Measurements from ENCODE around the gene IER5L. TPM values are rescaled to one million over a fixed set of nuclear protein-coding genes. Genes with fewer than 3 reads are reported as not detected.
A peak's percentile ranks its signal among the peaks of the same experiment; 100 is the strongest.

IER5L gene
- total and polyA plus RNA-seq, 9 of the 15 experiments (the other 6 are each of a cell fraction or from before 2014, with no cell fraction given), result 0.14 to 11.9 (median 0.52) TPM

DNA sequence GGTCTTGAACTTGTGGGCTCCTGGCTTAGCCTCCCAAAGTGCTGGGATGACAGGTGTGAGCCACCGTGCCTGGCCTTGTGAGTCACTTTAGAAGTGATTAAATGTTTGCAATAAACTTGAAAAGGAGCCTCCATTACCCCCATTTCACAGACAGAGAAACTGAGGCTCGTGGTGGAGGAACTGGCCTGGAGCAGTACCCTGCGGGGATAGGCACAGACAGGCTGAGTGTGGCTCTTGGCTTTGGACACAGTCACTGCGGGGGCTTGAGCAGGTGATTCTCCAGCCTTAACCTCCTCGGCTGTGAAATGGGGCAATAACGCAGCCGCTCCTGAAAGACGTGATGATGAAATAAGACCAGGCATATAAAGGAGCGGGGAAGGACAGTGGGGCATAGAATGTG is 40.9 kb upstream of the IER5L start:
- POLR2A ChIA-PET, result no interaction called here
- in situ Hi-C loops (cut with MboI), result no loop called here
- TF ChIP-seq GTF2F1 (IDR thresholded peaks at IDR 0.05; ENCODE audit: low read depth, low read length) (no peak), ETV1 (tag; conservative IDR thresholded peaks at IDR 0.05; ENCODE audit: low read depth) (no peak), ZNF668 (CRISPR knock-in tag; IDR thresholded peaks at IDR 0.05) (no peak), ATF7 (IDR thresholded peaks at IDR 0.05) (no peak), SNIP1 (IDR thresholded peaks at IDR 0.05; ENCODE audit: low read depth) (no peak), SPI1 (IDR thresholded peaks at IDR 0.05; ENCODE audit: borderline replicate concordance, low read depth, low read length) (no peak), BACH1 (tag; IDR thresholded peaks at IDR 0.05) (no peak), ADNP (tag; IDR thresholded peaks at IDR 0.05) (peak; percentile 90), MAFK (IDR thresholded peaks at IDR 0.05; ENCODE audit: low read length) (no peak), ZC3H4 (CRISPR knock-in tag; IDR thresholded peaks at IDR 0.05; ENCODE audit: borderline replicate concordance) (no peak), SMARCA5 (IDR thresholded peaks at IDR 0.05) (peak; percentile 86), ATF3 (IDR thresholded peaks at IDR 0.05) (peak; percentile 52), ATF3 (CRISPR knock-in tag; conservative IDR thresholded peaks at IDR 0.05) (no peak), ZNF780A (CRISPR knock-in tag; IDR thresholded peaks at IDR 0.05) (no peak), ZSCAN29 (IDR thresholded peaks at IDR 0.05) (no peak), TFAM (CRISPR knock-in tag; conservative IDR thresholded peaks at IDR 0.05) (no peak), MAFF (IDR thresholded peaks at IDR 0.05; ENCODE audit: low read length) (no peak)
- TF ChIP-seq, protein P1, sequence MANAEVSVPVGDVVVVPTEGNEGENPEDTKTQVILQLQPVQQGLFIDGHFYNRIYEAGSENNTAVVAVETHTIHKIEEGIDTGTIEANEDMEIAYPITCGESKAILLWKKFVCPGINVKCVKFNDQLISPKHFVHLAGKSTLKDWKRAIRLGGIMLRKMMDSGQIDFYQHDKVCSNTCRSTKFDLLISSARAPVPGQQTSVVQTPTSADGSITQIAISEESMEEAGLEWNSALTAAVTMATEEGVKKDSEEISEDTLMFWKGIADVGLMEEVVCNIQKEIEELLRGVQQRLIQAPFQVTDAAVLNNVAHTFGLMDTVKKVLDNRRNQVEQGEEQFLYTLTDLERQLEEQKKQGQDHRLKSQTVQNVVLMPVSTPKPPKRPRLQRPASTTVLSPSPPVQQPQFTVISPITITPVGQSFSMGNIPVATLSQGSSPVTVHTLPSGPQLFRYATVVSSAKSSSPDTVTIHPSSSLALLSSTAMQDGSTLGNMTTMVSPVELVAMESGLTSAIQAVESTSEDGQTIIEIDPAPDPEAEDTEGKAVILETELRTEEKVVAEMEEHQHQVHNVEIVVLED (CRISPR knock-in tag; IDR thresholded peaks at IDR 0.05), result no peak
- TF ChIP-seq, protein P2, sequence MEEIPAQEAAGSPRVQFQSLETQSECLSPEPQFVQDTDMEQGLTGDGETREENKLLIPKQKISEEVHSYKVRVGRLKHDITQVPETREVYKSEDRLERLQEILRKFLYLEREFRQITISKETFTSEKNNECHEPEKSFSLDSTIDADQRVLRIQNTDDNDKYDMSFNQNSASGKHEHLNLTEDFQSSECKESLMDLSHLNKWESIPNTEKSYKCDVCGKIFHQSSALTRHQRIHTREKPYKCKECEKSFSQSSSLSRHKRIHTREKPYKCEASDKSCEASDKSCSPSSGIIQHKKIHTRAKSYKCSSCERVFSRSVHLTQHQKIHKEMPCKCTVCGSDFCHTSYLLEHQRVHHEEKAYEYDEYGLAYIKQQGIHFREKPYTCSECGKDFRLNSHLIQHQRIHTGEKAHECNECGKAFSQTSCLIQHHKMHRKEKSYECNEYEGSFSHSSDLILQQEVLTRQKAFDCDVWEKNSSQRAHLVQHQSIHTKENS (CRISPR knock-in tag; IDR thresholded peaks at IDR 0.05), result no peak
- TF ChIP-seq, protein P3, sequence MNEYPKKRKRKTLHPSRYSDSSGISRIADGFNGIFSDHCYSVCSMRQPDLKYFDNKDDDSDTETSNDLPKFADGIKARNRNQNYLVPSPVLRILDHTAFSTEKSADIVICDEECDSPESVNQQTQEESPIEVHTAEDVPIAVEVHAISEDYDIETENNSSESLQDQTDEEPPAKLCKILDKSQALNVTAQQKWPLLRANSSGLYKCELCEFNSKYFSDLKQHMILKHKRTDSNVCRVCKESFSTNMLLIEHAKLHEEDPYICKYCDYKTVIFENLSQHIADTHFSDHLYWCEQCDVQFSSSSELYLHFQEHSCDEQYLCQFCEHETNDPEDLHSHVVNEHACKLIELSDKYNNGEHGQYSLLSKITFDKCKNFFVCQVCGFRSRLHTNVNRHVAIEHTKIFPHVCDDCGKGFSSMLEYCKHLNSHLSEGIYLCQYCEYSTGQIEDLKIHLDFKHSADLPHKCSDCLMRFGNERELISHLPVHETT (CRISPR knock-in tag; conservative IDR thresholded peaks at IDR 0.05 in 1 of 2, IDR thresholded peaks at IDR 0.05 in 1 of 2), result no peak

More for the DNA sequence above, 40.9 kb upstream of the IER5L start:
- H3K79me2 ChIP-seq (ENCODE audit: control insufficient read depth, insufficient read depth, low read length), result no peaks in the 10 kb centered on the region
- no peak overlapping the region for H3K27ac ChIP-seq (ENCODE audit: extremely low read depth, low read depth, low read length)
- H3K4me2 ChIP-seq (ENCODE audit: insufficient read depth, low read length), result no peak overlapping the region
- CTCF ChIA-PET (ENCODE audit: low intra/inter-chr PET ratio), result no interaction called here
- peaks cover 0 to 13% of the 10 kb centered on the region in 2 experiments; a peak in 3 of 5 replicates for H3K4me1 ChIP-seq (replicated peaks in 1 of 2; ENCODE audit: control insufficient read depth in 2 of 2, insufficient read depth in 2 of 2, low read length in 2 of 2)
- ATAC-seq (no peak), FAIRE-seq (no peak), DNase-seq (ENCODE audit: extremely low read depth in 1 of 4, low spot score in 3 of 4) (no peak)
- BruUV-seq (replicated peaks), result no TSS peak
- intact Hi-C loops (cut with micrococcal nuclease), result no loop called here
- no peaks in the 10 kb centered on the region; a peak in 1 of 5 replicates for H3K27me3 ChIP-seq (ENCODE audit: control insufficient read depth in 2 of 2, insufficient read depth in 2 of 2, low read length in 2 of 2)
- H3K9ac ChIP-seq (ENCODE audit: insufficient read depth in 1 of 2, low read depth in 2 of 2, low read length in 2 of 2), result no peak overlapping the region
- H3K9me3 ChIP-seq (replicated peaks; ENCODE audit: control insufficient read depth, insufficient read depth, low read depth, low read length), result no peaks in the 10 kb centered on the region
- H3K4me3 ChIP-seq, result no peak overlapping the region
- H4K20me1 ChIP-seq (replicated peaks; ENCODE audit: control insufficient read depth, insufficient read depth, low read length), result no peaks in the 10 kb centered on the region
- H3K36me3 ChIP-seq (ENCODE audit: control insufficient read depth, insufficient read depth, low read length), result no peaks in the 10 kb centered on the region
- H2AFZ ChIP-seq (ENCODE audit: low read depth, low read length), result no peak overlapping the region
- H3K9me1 ChIP-seq (ENCODE audit: control insufficient read depth, insufficient read depth, low read length), result no peaks in the 10 kb centered on the region
- WGBS (ENCODE audit: insufficient coverage, low coverage, missing lambda C conversion rate), result 41% methylated on average over 9 of the region's 9 CpGs

Measured in K562 (cell line).